Suprapubic skin (tissue), 4 donors: ENCODE data around the gene CYTH3. TPM values are rescaled to one million over a fixed set of nuclear protein-coding genes. Genes with fewer than 3 reads are reported as not detected.

ENCODE experiments used
- DNase-seq, 2 donors: peaks; one replicate each; pipeline ENCODE4 v3.0.0-alpha.2; 2019; ENCODE audit warnings: low spot score in 2 of 2
- H3K27ac ChIP-seq: fragments of 200-600 bp; sonication (generic); one replicate; pipeline ENCODE4 v1.5.1; 2019
- H3K27me3 ChIP-seq: fragments of 200-600 bp; sonication (generic); one replicate; pipeline ENCODE4 v1.5.1; 2019
- H3K36me3 ChIP-seq: fragments of 200-600 bp; sonication (generic); one replicate; pipeline ENCODE4 v1.5.1; 2019
- H3K4me1 ChIP-seq: fragments of 200-600 bp; sonication (generic); one replicate; pipeline ENCODE4 v1.5.1; 2019
- H3K4me3 ChIP-seq: fragments of 200-600 bp; sonication (generic); one replicate; pipeline ENCODE4 v1.5.1; 2019; ENCODE audit warnings: mild to moderate bottlenecking
- H3K9me3 ChIP-seq: fragments of 200-600 bp; sonication (generic); one replicate; pipeline ENCODE4 v1.5.1; 2019
- CTCF ChIP-seq, 2 donors: fragments of 200-600 bp in 1 of 2; fragments of 450-650 bp in 1 of 2; sonication (generic) in 1 of 2; IDR thresholded peaks; one replicate each; pipeline ENCODE4 v1.5.1; 2016 to 2019; ENCODE audit warnings: antibody characterized with exemption in 2 of 2, mild to moderate bottlenecking in 1 of 2, moderate library complexity in 1 of 2
- EP300 ChIP-seq: sonication (generic); formaldehyde crosslinking; IDR thresholded peaks from one replicate; pipeline ENCODE4 v1.6.1; 2017; ENCODE audit warnings: antibody characterized with exemption
- POLR2A ChIP-seq, 2 donors: fragments of 450-650 bp; IDR thresholded peaks; one replicate each; pipeline ENCODE4 v1.6.1; 2017; ENCODE audit warnings: antibody characterized with exemption in 2 of 2, mild to moderate bottlenecking in 2 of 2, moderate library complexity in 2 of 2
- POLR2AphosphoS5 ChIP-seq, 3 donors: sonication (generic); formaldehyde crosslinking; IDR thresholded peaks; one replicate each; pipeline ENCODE4 v1.6.1; 2017; ENCODE audit warnings: antibody characterized with exemption in 3 of 3
- WGBS: methylation state at CpG from one replicate; pipeline ENCODE4 v1.1.5; 2018; 5-methylcytosine and 5-hydroxymethylcytosine counted together
- total RNA-seq, 4 donors: library from RNA; depleted of rRNA; stranded (reverse); fragments of >200 nt; gene quantifications; one replicate each; pipeline ENCODE4 v1.1.0, GENCODE V29; 2016

Gene CYTH3
- total RNA-seq, 4 donors from 2014 or later: 29.8 to 55.7 (median 46.8) TPM

- 96% methylated on average over 4 of the region's 4 CpGs for WGBS
- Histone ChIP-seq H3K27ac (no peak overlapping the region), H3K27me3 (no peaks in the 10 kb centered on the region)
Observed at GRCh38 chr7:6241607-6241973, 30.8 kb downstream of the CYTH3 start.

GRCh38 chr7:6238309-6238925 lies 34.0 kb downstream of the CYTH3 start:
- TF ChIP-seq POLR2AphosphoS5 (IDR thresholded peaks at IDR 0.05) (no peak), CTCF (IDR thresholded peaks at IDR 0.05) (no peak), POLR2A (IDR thresholded peaks at IDR 0.05) (no peak), EP300 (no peak)
- Histone ChIP-seq H3K9me3 (no peaks in the 10 kb centered on the region), H3K4me3 (no peak overlapping the region), H3K36me3 (no peaks in the 10 kb centered on the region), H3K27me3 (no peaks in the 10 kb centered on the region), H3K27ac (no peak overlapping the region), H3K4me1 (no peaks in the 10 kb centered on the region)
- 88% methylated on average over 5 of the region's 5 CpGs for WGBS
- DNase-seq: no peak

More at GRCh38 chr7:6241607-6241973, 30.8 kb downstream of the CYTH3 start:
- Histone ChIP-seq H3K4me1 (peaks cover 5% of the 10 kb centered on the region), H3K9me3 (no peaks in the 10 kb centered on the region), H3K4me3 (no peak overlapping the region), H3K36me3 (no peaks in the 10 kb centered on the region)
- TF ChIP-seq EP300 (no peak), CTCF (IDR thresholded peaks at IDR 0.05) (no peak), POLR2AphosphoS5 (IDR thresholded peaks at IDR 0.05) (no peak), POLR2A (IDR thresholded peaks at IDR 0.05) (no peak)
- no peak for DNase-seq

GRCh38 chr7:6237730-6238129 lies 34.7 kb downstream of the CYTH3 start:
- no peak for DNase-seq
- H3K9me3 ChIP-seq: no peaks in the 10 kb centered on the region
- 88% methylated on average over 3 of the region's 3 CpGs for WGBS
- no peaks in the 10 kb centered on the region for H3K27me3 ChIP-seq
- H3K36me3 ChIP-seq: no peaks in the 10 kb centered on the region
- peaks cover 6% of the 10 kb centered on the region for H3K4me1 ChIP-seq
- H3K27ac ChIP-seq: no peak overlapping the region
- H3K4me3 ChIP-seq: no peak overlapping the region
- TF ChIP-seq POLR2AphosphoS5 (IDR thresholded peaks at IDR 0.05): no peak
- TF ChIP-seq EP300: no peak
- TF ChIP-seq POLR2A (IDR thresholded peaks at IDR 0.05): no peak
- TF ChIP-seq CTCF (IDR thresholded peaks at IDR 0.05): no peak

GRCh38 chr7:6237011-6237410 lies 35.4 kb downstream of the CYTH3 start:
- Histone ChIP-seq H3K27me3 (no peaks in the 10 kb centered on the region), H3K4me1 (peaks cover 11% of the 10 kb centered on the region), H3K36me3 (no peaks in the 10 kb centered on the region), H3K4me3 (no peak overlapping the region), H3K9me3 (no peaks in the 10 kb centered on the region), H3K27ac (no peak overlapping the region)
- DNase-seq: no peak
- WGBS: 81% methylated on average over 7 of the region's 7 CpGs
- no peak for TF ChIP-seq POLR2AphosphoS5 (IDR thresholded peaks at IDR 0.05)
- no peak for TF ChIP-seq EP300
- TF ChIP-seq CTCF (IDR thresholded peaks at IDR 0.05): no peak
- TF ChIP-seq POLR2A (IDR thresholded peaks at IDR 0.05): no peak

GRCh38 chr7:6235029-6235871 lies 37.2 kb downstream of the CYTH3 start:
- no peaks in the 10 kb centered on the region for H3K9me3 ChIP-seq
- H3K4me3 ChIP-seq: no peak overlapping the region
- H3K27me3 ChIP-seq: no peaks in the 10 kb centered on the region
- peaks cover 25% of the 10 kb centered on the region for H3K4me1 ChIP-seq
- DNase-seq: no peak
- H3K27ac ChIP-seq: no peak overlapping the region
- 86% methylated on average over 16 of the region's 16 CpGs for WGBS
- TF ChIP-seq POLR2A (IDR thresholded peaks at IDR 0.05): no peak
- no peak for TF ChIP-seq EP300
- TF ChIP-seq CTCF (IDR thresholded peaks at IDR 0.05): no peak
- TF ChIP-seq POLR2AphosphoS5 (IDR thresholded peaks at IDR 0.05): no peak
- H3K36me3 ChIP-seq: no peaks in the 10 kb centered on the region
